ENCODE results near the gene MAP1LC3C. TPM values are rescaled to one million over a fixed set of nuclear protein-coding genes. Genes with fewer than 3 reads are reported as not detected.

The MAP1LC3C gene
- total RNA-seq, 4 donors from 2014 or later = 1.00 to 6.5 (median 1.1) TPM; not detected in 1

DNA sequence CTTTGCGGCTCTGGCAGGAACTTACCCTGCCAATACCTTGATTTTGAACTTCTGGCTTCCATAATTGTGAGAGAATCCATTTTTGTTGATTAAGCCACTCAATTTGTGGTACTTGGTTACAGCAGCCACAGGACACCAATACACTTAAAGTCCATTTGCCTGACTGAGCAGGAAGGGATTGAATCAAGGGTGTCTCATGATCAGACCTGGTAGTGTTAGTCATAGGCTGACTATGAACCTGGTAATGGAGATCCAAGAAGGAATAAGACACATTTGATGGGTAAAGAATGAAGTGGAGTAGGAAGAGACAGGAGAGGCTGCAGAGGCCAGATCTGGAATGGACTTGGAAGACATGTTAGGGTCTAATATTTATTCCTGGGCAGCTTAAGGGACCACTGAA is 31.2 kb upstream of the MAP1LC3C start:
- H3K36me3 ChIP-seq = no peaks in the 10 kb centered on the region
- in situ Hi-C loops (cut with MboI; ENCODE audit: low pct_ligation_motif_present in 1 of 4, low pct_unique_long_range_greater_than_20kb in 1 of 4, low sequenced_read_pairs in 3 of 4) = no loop called here
- intact Hi-C loops (cut with DNase I; ENCODE audit: low total_unique reads) = no loop called here
- no peaks in the 10 kb centered on the region for H3K4me1 ChIP-seq
- no peak overlapping the region for H3K27ac ChIP-seq
- TF ChIP-seq, protein P1, sequence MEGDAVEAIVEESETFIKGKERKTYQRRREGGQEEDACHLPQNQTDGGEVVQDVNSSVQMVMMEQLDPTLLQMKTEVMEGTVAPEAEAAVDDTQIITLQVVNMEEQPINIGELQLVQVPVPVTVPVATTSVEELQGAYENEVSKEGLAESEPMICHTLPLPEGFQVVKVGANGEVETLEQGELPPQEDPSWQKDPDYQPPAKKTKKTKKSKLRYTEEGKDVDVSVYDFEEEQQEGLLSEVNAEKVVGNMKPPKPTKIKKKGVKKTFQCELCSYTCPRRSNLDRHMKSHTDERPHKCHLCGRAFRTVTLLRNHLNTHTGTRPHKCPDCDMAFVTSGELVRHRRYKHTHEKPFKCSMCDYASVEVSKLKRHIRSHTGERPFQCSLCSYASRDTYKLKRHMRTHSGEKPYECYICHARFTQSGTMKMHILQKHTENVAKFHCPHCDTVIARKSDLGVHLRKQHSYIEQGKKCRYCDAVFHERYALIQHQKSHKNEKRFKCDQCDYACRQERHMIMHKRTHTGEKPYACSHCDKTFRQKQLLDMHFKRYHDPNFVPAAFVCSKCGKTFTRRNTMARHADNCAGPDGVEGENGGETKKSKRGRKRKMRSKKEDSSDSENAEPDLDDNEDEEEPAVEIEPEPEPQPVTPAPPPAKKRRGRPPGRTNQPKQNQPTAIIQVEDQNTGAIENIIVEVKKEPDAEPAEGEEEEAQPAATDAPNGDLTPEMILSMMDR (IDR thresholded peaks at IDR 0.05) = no peak
- TF ChIP-seq POLR2A (IDR thresholded peaks at IDR 0.05) = no peak
- no peak for TF ChIP-seq EP300 (IDR thresholded peaks at IDR 0.05; ENCODE audit: low read depth)
- no peak for TF ChIP-seq POLR2AphosphoS5 (IDR thresholded peaks at IDR 0.05)
- no peak overlapping the region for H3K4me3 ChIP-seq
- H3K9me3 ChIP-seq = no peaks in the 10 kb centered on the region
- DNase-seq = no peak
- WGBS, 2 donors (ENCODE audit: low coverage in 1 of 2) = 88 to 100% methylated on average over 1 of the region's 1 CpG
- H3K27me3 ChIP-seq = no peaks in the 10 kb centered on the region

DNA sequence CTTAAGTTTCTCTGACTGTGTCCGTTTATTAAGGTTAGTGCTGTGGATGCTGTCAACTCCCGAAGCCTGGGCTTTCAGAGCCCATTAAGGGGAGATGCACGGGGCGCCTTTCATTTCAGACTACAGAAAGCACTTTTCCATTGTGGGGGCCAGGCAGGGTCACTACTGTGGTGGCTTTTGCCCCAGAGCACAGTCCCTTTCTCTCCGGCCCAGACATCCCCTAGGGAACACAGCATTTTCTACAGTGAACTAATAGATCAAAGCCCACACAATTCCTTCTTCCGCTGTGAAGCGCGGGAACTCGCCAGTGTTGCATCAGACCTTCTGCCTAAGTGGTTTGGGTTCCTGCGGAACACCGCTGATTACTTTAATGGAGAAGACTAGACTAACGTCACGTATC is 26.8 kb upstream of the MAP1LC3C start:
- no peak overlapping the region for H3K4me3 ChIP-seq
- intact Hi-C loops (cut with DNase I; ENCODE audit: low total_unique reads) = no loop called here
- 88 to 90% methylated on average over 9 to 13 of the region's 13 CpGs for WGBS, 2 donors (ENCODE audit: low coverage in 1 of 2)
- in situ Hi-C loops (cut with MboI; ENCODE audit: low pct_ligation_motif_present in 1 of 4, low pct_unique_long_range_greater_than_20kb in 1 of 4, low sequenced_read_pairs in 3 of 4) = no loop called here
- H3K36me3 ChIP-seq = no peaks in the 10 kb centered on the region
- no peaks in the 10 kb centered on the region for H3K27me3 ChIP-seq
- no peaks in the 10 kb centered on the region for H3K4me1 ChIP-seq
- no peak for DNase-seq
- no peak for TF ChIP-seq EP300 (IDR thresholded peaks at IDR 0.05; ENCODE audit: low read depth)
- H3K9me3 ChIP-seq = no peaks in the 10 kb centered on the region
- H3K27ac ChIP-seq = no peak overlapping the region

DNA sequence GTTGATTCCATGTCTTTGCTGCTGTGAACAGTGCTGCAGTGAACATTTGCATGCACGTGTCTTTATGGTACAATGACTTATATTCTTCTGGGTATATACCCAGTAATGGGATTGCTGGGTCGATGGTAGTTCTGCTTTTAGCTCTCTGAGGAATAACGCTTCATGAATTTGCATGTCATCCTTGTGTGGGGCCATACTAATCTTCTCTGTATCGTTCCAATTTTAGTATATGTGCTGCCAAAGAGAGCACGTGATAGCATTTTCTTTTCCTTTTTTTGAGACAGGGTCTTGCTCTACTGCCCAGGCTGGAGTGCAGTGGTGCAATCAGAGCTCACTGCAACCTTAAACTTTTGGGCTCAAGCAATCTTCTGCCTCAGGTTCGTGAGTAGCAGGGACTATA is 24.9 kb upstream of the MAP1LC3C start:
- in situ Hi-C loops (cut with MboI; ENCODE audit: low pct_ligation_motif_present in 1 of 4, low pct_unique_long_range_greater_than_20kb in 1 of 4, low sequenced_read_pairs in 3 of 4) = no loop called here
- TF ChIP-seq POLR2A (IDR thresholded peaks at IDR 0.05) (no peak), POLR2AphosphoS5 (IDR thresholded peaks at IDR 0.05) (no peak), EP300 (IDR thresholded peaks at IDR 0.05; ENCODE audit: low read depth) (no peak)
- TF ChIP-seq, protein P1 (IDR thresholded peaks at IDR 0.05) = no peak
- no peaks in the 10 kb centered on the region for H3K27me3 ChIP-seq
- H3K4me1 ChIP-seq = no peaks in the 10 kb centered on the region
- no peak overlapping the region for H3K4me3 ChIP-seq
- no peak for DNase-seq
- no peak overlapping the region for H3K27ac ChIP-seq
- H3K36me3 ChIP-seq = no peaks in the 10 kb centered on the region
- intact Hi-C loops (cut with DNase I; ENCODE audit: low total_unique reads) = no loop called here
- 64 to 70% methylated on average over 2 to 6 of the region's 6 CpGs for WGBS, 2 donors (ENCODE audit: low coverage in 1 of 2)
- no peaks in the 10 kb centered on the region for H3K9me3 ChIP-seq

DNA sequence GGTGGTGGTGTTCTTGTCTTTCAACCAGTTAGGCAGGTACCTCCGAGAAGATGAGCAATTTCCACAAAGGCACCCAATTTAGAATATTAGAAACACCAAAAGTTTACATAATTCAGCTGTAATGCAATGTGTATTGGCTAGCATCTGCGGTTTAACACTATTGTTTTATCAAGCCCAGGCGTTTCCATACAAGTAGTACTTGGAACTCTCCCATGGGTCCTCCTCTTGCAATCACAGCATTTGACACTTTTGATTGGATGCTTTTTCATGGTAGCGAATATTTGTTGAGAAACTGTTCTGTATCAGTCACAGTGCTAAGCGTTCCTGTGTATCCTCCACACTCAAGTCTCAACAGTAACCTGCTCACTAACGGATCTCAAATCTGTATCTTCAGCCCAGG is 20.1 kb upstream of the MAP1LC3C start:
- no peaks in the 10 kb centered on the region for H3K4me1 ChIP-seq
- no peak overlapping the region for H3K27ac ChIP-seq
- H3K36me3 ChIP-seq = no peaks in the 10 kb centered on the region
- no peaks in the 10 kb centered on the region for H3K9me3 ChIP-seq
- H3K4me3 ChIP-seq = no peak overlapping the region
- intact Hi-C loops (cut with DNase I; ENCODE audit: low total_unique reads) = no loop called here
- WGBS, 2 donors (ENCODE audit: low coverage in 1 of 2) = 57 to 71% methylated on average over 5 to 6 of the region's 6 CpGs
- DNase-seq = no peak
- H3K27me3 ChIP-seq = no peaks in the 10 kb centered on the region
- in situ Hi-C loops (cut with MboI; ENCODE audit: low pct_ligation_motif_present in 1 of 4, low pct_unique_long_range_greater_than_20kb in 1 of 4, low sequenced_read_pairs in 3 of 4) = no loop called here
- TF ChIP-seq, protein P1 (IDR thresholded peaks at IDR 0.05) = no peak
- TF ChIP-seq POLR2A (IDR thresholded peaks at IDR 0.05) = no peak
- no peak for TF ChIP-seq POLR2AphosphoS5 (IDR thresholded peaks at IDR 0.05)
- TF ChIP-seq EP300 (IDR thresholded peaks at IDR 0.05; ENCODE audit: low read depth) = no peak

DNA sequence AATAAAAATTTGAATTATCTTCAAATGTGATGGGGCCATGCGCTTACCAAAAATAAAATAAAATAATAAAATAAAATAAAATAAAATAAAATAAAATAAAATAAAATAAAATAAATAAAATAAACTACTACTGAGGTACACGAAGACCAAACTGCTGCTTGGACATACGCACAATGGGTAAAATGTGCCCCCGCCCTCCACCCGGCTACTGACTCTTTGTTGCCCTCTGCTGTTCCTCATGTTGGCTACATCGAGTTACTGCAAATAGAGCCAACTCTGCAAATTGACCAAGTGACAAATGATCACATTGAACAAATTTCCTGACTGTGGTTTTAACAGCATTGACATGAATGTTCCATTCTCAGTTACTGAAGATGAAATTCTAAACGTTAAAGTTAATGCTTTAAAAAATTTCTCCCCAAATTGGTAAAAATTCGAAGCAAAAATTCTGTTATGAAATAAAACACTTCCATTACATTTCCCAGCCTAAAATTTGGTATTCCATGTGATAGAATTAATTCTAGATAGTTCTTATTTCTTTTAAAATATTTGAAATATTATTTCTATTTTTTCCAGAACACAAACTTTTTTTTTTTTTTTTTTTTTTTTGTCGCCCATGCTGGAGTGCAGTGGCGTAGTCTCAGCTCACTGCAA is 18.8 kb upstream of the MAP1LC3C start:
- Histone ChIP-seq H3K27me3 (no peaks in the 10 kb centered on the region), H3K4me1 (no peaks in the 10 kb centered on the region), H3K36me3 (no peaks in the 10 kb centered on the region), H3K4me3 (no peak overlapping the region), H3K27ac (no peak overlapping the region), H3K9me3 (no peaks in the 10 kb centered on the region)
- DNase-seq = peak; percentile 39
- TF ChIP-seq EP300 (IDR thresholded peaks at IDR 0.05; ENCODE audit: low read depth) = no peak
- TF ChIP-seq, protein P1 (IDR thresholded peaks at IDR 0.05) = peak; percentile 38 to 56 (median 47)
- in situ Hi-C loops (cut with MboI; ENCODE audit: low pct_ligation_motif_present in 1 of 4, low pct_unique_long_range_greater_than_20kb in 1 of 4, low sequenced_read_pairs in 3 of 4) = no loop called here
- intact Hi-C loops (cut with DNase I; ENCODE audit: low total_unique reads) = no loop called here
- WGBS, 2 donors (ENCODE audit: low coverage in 1 of 2) = 32 to 40% methylated on average over 9 to 10 of the region's 10 CpGs

Data from transverse colon (tissue), 4 donors.